Keratinocyte (primary cell): ENCODE measurements around the gene SMIM32. TPM values are rescaled to one million over a fixed set of nuclear protein-coding genes. Genes with fewer than 3 reads are reported as not detected.

Experiments used
- DNase-seq: peaks from one replicate; pipeline ENCODE4 v3.0.0-alpha.2; 2011; ENCODE audit warnings: low read depth, missing footprints, low spot score
- FAIRE-seq: peaks from 2 replicates; lab custom pipeline; 2011; peaks lifted over from hg19 to GRCh38; lab: Jason Lieb, UNC
- H2AFZ ChIP-seq: 2 replicates; pipeline ENCODE4 v1.6.0; 2012; ENCODE audit warnings: low read length, control low read depth, inconsistent platforms; ENCODE audit not compliant: control insufficient read depth
- H3K27ac ChIP-seq: 2 replicates; pipeline ENCODE4 v1.5.1; 2011; ENCODE audit warnings: low read length; ENCODE audit not compliant: control insufficient read depth, insufficient read depth
- H3K27me3 ChIP-seq: 3 replicates; pipeline ENCODE4 v1.6.0; 2011; ENCODE audit warnings: low read length; ENCODE audit not compliant: control insufficient read depth, insufficient read depth; ENCODE audit errors: extremely low read depth
- H3K36me3 ChIP-seq, 2 experiments: 2 replicates in 1 of 2; 3 replicates in 1 of 2; pipeline ENCODE4 v1.5.1; 2011; ENCODE audit warnings: low read length in 2 of 2, mild to moderate bottlenecking in 1 of 2; ENCODE audit not compliant: control insufficient read depth in 2 of 2, insufficient read depth in 2 of 2; ENCODE audit errors: extremely low read depth in 1 of 2
- H3K4me1 ChIP-seq: 3 replicates; pipeline ENCODE4 v1.5.1; 2011; ENCODE audit warnings: low read length; ENCODE audit not compliant: control insufficient read depth, insufficient read depth; ENCODE audit errors: extremely low read depth
- H3K4me2 ChIP-seq: 3 replicates; pipeline ENCODE4 v1.6.0; 2011; ENCODE audit warnings: low read depth, low read length; ENCODE audit not compliant: control insufficient read depth, insufficient read depth; ENCODE audit errors: extremely low read depth
- H3K4me3 ChIP-seq, 3 experiments: fragments of 200-600 bp in 1 of 3; sonication (generic) in 1 of 3; 2 replicates in 2 of 3; 3 replicates in 1 of 3; pipeline ENCODE4 v1.5.1; 2011 to 2016; ENCODE audit warnings: low read length in 3 of 3, mild to moderate bottlenecking in 3 of 3, control low read depth in 2 of 3, inconsistent platforms in 1 of 3, low read depth in 1 of 3, mixed read lengths in 1 of 3, mixed run types in 1 of 3, moderate library complexity in 1 of 3; ENCODE audit not compliant: control insufficient read depth in 2 of 3, insufficient read depth in 2 of 3; ENCODE audit errors: extremely low read depth in 1 of 3
- H3K79me2 ChIP-seq: 2 replicates; pipeline ENCODE4 v1.6.0; 2012; ENCODE audit warnings: low read length; ENCODE audit not compliant: control insufficient read depth, insufficient read depth
- H3K9ac ChIP-seq: 3 replicates; pipeline ENCODE4 v1.6.0; 2011; ENCODE audit warnings: low read length; ENCODE audit not compliant: control insufficient read depth, insufficient read depth; ENCODE audit errors: extremely low read depth
- H3K9me1 ChIP-seq: 3 replicates; pipeline ENCODE4 v1.6.0; 2011; ENCODE audit warnings: low read length; ENCODE audit not compliant: control insufficient read depth, insufficient read depth; ENCODE audit errors: extremely low read depth
- H3K9me3 ChIP-seq: 2 replicates; pipeline ENCODE4 v1.5.1; 2012; ENCODE audit warnings: low read depth, low read length; ENCODE audit not compliant: control insufficient read depth
- H4K20me1 ChIP-seq: 3 replicates; pipeline ENCODE4 v1.6.0; 2011; ENCODE audit warnings: low read length; ENCODE audit not compliant: control insufficient read depth, insufficient read depth; ENCODE audit errors: extremely low read depth
- EZH2 ChIP-seq: IDR thresholded peaks from one replicate; pipeline ENCODE4 v1.6.1; 2012; ENCODE audit warnings: inconsistent platforms, mild to moderate bottlenecking, low read length, moderate library complexity
- dilution Hi-C: fragments of 300-500 bp; cut with MboI; formaldehyde crosslinking; loops from one replicate; pipeline ENCODE4 v1.7.0; 2020; ENCODE audit warnings: low sequenced_read_pairs; ENCODE audit not compliant: extremely low pct_ligation_motif_present
- polyA plus RNA-seq, 5 experiments: library from polyadenylated mRNA; depleted of rRNA in 3 of 5; stranded (reverse) in 3 of 5; stranded (forward) in 1 of 5; unstranded in 1 of 5; fragments of >200 nt; gene quantifications; 1 replicate in 1 of 5; 2 replicates in 3 of 5; 3 replicates in 1 of 5; pipeline versions ENCODE4 v1.2.1 to v1.2.3, GENCODE V29; 2011 to 2012; ENCODE audit warnings: missing spikeins in 2 of 5, low read depth in 1 of 5, low replicate concordance in 1 of 5
- TF ChIP-seq, protein P1 (sequence below), 3 experiments: IDR thresholded peaks in 1 of 3; conservative IDR thresholded peaks in 1 of 3; optimal IDR thresholded peaks in 1 of 3; 2 replicates in 2 of 3; 3 replicates in 1 of 3; pipeline versions ENCODE3 to v1.5.1; 2011; ENCODE audit warnings: low read length in 3 of 3, mild to moderate bottlenecking in 3 of 3, moderate library complexity in 2 of 3, control low read depth in 1 of 3, inconsistent platforms in 1 of 3; ENCODE audit not compliant: insufficient read depth in 2 of 3; ENCODE audit errors: extremely low read depth in 1 of 3

Gene SMIM32
- polyA plus RNA-seq, 1 donor (not counting 4 experiments of a cell fraction or from before 2014, with no cell fraction given), result not detected

DNA sequence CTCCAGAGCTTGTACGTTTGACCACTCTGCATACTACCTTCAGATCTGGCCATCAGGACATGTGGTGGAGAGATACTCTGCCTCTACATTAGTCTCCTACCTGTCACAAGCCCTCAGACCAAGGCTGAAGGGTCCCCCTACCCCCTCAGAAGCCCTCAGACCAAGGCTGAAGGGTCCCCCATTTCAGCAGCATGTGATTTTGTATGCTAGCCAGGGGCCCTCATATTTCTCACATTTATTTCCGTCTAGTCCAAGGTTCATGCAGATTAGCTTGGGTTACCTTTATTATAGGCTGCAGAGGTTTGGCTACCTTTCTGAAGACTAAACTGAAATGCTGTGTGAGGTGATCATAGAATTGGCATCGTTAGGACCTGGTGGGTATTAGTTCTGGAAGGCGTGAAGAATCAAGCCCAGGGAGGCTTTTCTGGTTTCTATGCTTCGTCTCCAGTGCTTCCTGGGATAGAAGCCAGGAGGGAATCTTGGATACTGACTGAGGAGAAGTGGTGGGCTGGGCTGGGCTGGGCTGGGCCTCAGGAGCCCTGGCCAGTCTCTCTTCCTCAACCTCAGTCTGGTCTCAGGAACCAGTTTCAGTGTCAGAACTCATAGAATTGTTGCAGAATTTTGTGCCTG lies 2.8 kb downstream of the SMIM32 start:
- Histone ChIP-seq H3K4me1 (peaks cover 17% of the 10 kb centered on the region), H3K79me2 (no peaks in the 10 kb centered on the region), H3K36me3 (peaks cover 0 to 8% of the 10 kb centered on the region in 2 experiments), H3K4me3 (no peak overlapping the region), H3K27ac (no peak overlapping the region), H3K9ac (no peak overlapping the region), H4K20me1 (peaks cover 6% of the 10 kb centered on the region), H3K9me3 (no peaks in the 10 kb centered on the region), H3K4me2 (no peak overlapping the region), H2AFZ (no peak overlapping the region), H3K9me1 (no peaks in the 10 kb centered on the region), H3K27me3 (peaks cover 37% of the 10 kb centered on the region)
- TF ChIP-seq, protein P1, sequence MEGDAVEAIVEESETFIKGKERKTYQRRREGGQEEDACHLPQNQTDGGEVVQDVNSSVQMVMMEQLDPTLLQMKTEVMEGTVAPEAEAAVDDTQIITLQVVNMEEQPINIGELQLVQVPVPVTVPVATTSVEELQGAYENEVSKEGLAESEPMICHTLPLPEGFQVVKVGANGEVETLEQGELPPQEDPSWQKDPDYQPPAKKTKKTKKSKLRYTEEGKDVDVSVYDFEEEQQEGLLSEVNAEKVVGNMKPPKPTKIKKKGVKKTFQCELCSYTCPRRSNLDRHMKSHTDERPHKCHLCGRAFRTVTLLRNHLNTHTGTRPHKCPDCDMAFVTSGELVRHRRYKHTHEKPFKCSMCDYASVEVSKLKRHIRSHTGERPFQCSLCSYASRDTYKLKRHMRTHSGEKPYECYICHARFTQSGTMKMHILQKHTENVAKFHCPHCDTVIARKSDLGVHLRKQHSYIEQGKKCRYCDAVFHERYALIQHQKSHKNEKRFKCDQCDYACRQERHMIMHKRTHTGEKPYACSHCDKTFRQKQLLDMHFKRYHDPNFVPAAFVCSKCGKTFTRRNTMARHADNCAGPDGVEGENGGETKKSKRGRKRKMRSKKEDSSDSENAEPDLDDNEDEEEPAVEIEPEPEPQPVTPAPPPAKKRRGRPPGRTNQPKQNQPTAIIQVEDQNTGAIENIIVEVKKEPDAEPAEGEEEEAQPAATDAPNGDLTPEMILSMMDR (optimal IDR thresholded peaks at IDR 0.05 in 1 of 3, IDR thresholded peaks at IDR 0.05 in 1 of 3, conservative IDR thresholded peaks at IDR 0.05 in 1 of 3; ENCODE audit: extremely low read depth in 1 of 3, insufficient read depth in 2 of 3, low read length in 3 of 3), result no peak
- TF ChIP-seq EZH2, result no peak
- dilution Hi-C loops, result no loop called here
- no peak for DNase-seq
- no peak for FAIRE-seq

DNA sequence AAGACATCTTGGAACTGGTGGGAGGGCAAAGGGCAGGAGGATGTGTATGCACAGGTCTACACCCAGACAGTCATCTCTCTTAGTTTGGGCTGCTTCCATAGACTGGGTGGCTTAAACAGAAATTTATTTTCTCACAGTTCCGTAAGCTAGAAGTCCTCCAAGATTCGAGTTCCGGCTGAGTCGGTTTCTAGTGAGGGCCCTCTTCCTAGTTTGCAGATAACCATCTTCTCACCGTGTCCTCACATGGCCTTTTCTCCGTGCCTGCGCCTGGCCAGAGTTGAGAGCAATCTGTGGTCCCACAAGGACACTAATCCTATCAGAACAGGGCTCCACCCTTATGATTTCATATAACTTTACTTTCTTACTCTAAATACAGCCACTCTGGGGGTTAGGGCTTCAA lies 4.1 kb downstream of the SMIM32 start:
- no peak overlapping the region for H3K27ac ChIP-seq
- peaks cover 0 to 8% of the 10 kb centered on the region in 2 experiments for H3K36me3 ChIP-seq
- H3K9me1 ChIP-seq, result no peaks in the 10 kb centered on the region
- no peaks in the 10 kb centered on the region for H3K9me3 ChIP-seq
- peaks cover 6% of the 10 kb centered on the region for H4K20me1 ChIP-seq
- no peak overlapping the region for H2AFZ ChIP-seq
- no peak for DNase-seq
- FAIRE-seq, result no peak
- H3K4me2 ChIP-seq, result no peak overlapping the region
- dilution Hi-C loops, result no loop called here
- no peak overlapping the region for H3K9ac ChIP-seq
- TF ChIP-seq, protein P1 (optimal IDR thresholded peaks at IDR 0.05 in 1 of 3, IDR thresholded peaks at IDR 0.05 in 1 of 3, conservative IDR thresholded peaks at IDR 0.05 in 1 of 3; ENCODE audit: extremely low read depth in 1 of 3, insufficient read depth in 2 of 3, low read length in 3 of 3), result no peak
- TF ChIP-seq EZH2, result no peak
- no peaks in the 10 kb centered on the region for H3K79me2 ChIP-seq
- H3K27me3 ChIP-seq, result peaks cover 30% of the 10 kb centered on the region
- peaks cover 17% of the 10 kb centered on the region for H3K4me1 ChIP-seq
- H3K4me3 ChIP-seq, result no peak overlapping the region
